PC-3 (cell line): ENCODE results near the gene CASP1.

Experiments
- EZH2phosphoT487 ChIP-seq: fragments of 300-600 bp; sonication (generic); IDR thresholded peaks from 2 replicates; pipeline ENCODE4 v1.6.1; 2018; ENCODE audit warnings: mild to moderate bottlenecking, antibody characterized with exemption, low read length, borderline replicate concordance
- TF ChIP-seq, protein P1 (sequence below): fragments of 300-600 bp; sonication (generic); conservative IDR thresholded peaks from 2 replicates; pipeline ENCODE4 v1.5.1; 2017; ENCODE audit warnings: antibody characterized with exemption, low read depth, mild to moderate bottlenecking, low read length

DNA sequence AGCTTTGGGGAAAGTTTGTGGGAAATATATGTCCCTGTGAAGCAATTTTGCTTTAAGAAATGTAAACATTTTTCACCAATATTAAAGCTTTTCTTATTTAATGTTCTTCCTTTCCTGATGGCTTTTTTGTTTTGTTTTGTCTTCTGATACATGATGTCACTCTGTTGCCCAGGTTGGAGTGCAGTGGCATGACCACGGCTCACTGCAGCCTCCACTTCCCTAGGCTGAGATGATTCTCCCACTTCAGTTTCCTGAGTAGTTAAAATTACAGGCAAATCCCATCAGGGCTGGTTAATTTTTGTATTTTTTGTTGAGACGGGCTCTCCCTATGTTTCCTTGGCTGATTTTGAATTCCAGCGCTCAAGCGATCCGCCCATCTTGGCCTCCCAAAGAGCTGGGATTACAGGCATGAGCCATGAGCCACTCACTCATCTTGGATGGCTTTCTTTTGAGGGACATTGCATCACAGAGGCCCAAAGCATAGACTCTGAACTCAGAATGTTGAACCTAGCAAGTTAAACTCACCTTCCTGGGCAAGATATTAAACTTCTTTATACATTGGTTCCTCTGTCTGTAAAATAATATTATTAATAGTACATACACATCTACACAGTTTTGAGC is 10.8 kb upstream of the CASP1 start:
- TF ChIP-seq, protein P1, sequence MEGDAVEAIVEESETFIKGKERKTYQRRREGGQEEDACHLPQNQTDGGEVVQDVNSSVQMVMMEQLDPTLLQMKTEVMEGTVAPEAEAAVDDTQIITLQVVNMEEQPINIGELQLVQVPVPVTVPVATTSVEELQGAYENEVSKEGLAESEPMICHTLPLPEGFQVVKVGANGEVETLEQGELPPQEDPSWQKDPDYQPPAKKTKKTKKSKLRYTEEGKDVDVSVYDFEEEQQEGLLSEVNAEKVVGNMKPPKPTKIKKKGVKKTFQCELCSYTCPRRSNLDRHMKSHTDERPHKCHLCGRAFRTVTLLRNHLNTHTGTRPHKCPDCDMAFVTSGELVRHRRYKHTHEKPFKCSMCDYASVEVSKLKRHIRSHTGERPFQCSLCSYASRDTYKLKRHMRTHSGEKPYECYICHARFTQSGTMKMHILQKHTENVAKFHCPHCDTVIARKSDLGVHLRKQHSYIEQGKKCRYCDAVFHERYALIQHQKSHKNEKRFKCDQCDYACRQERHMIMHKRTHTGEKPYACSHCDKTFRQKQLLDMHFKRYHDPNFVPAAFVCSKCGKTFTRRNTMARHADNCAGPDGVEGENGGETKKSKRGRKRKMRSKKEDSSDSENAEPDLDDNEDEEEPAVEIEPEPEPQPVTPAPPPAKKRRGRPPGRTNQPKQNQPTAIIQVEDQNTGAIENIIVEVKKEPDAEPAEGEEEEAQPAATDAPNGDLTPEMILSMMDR = no peak
- no peak for TF ChIP-seq EZH2phosphoT487
